ENCODE data around the gene MRPS18A. TPM values are rescaled to one million over a fixed set of nuclear protein-coding genes. Genes with fewer than 3 reads are reported as not detected.
A peak's percentile ranks its signal among the peaks of the same experiment; 100 is the strongest.

Gene MRPS18A
- total and polyA plus RNA-seq, 9 of the 15 experiments (the other 6 are each of a cell fraction or from before 2014, with no cell fraction given), result 87.5 to 243 (median 125) TPM

DNA sequence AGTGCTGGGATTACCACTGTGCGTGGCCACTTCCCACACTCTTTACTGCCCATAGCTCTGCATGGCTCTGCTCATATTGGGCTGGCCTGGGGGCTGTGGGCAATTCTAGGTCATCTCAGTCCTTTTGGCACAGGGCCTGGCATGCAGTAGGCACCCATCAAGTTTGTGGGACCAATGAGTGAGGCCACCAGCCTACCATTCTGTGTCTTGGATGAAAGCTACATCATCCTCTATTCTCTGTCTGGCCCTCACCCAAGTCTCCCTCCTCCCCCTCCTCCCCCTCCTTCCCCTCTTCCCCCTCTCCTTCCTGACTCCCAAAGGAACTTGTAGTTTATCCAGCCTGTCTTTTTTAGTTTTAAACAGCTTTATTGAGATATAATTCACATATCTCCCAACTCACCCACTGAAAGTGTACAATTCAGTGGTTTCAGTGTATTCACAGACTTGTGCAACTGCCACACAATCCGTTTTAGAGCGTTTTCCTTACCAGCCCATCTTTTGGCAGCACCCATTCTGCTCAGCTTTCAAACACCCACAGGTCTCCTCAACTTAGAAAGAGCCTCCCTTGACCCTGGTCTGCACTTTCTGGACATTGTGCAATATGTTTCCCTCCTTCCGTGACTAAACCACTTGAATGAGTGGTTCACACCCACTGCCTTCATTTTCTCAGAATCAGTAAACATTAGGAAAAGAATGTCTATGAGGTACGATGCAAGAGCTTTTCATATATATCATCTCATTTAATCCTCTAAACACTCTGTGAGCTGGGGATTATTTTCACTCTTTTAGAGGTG, 21.5 kb upstream of the MRPS18A start (continued):
- no peak for TF ChIP-seq KAT2B (IDR thresholded peaks at IDR 0.05; ENCODE audit: low read depth, low read length)
- TF ChIP-seq, protein P1, sequence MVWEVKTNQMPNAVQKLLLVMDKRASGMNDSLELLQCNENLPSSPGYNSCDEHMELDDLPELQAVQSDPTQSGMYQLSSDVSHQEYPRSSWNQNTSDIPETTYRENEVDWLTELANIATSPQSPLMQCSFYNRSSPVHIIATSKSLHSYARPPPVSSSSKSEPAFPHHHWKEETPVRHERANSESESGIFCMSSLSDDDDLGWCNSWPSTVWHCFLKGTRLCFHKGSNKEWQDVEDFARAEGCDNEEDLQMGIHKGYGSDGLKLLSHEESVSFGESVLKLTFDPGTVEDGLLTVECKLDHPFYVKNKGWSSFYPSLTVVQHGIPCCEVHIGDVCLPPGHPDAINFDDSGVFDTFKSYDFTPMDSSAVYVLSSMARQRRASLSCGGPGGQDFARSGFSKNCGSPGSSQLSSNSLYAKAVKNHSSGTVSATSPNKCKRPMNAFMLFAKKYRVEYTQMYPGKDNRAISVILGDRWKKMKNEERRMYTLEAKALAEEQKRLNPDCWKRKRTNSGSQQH (CRISPR knock-in tag; IDR thresholded peaks at IDR 0.05), result no peak
- no peak for TF ChIP-seq TBL1XR1 (IDR thresholded peaks at IDR 0.05; ENCODE audit: low read length in 2 of 2)
- TF ChIP-seq, protein P2, sequence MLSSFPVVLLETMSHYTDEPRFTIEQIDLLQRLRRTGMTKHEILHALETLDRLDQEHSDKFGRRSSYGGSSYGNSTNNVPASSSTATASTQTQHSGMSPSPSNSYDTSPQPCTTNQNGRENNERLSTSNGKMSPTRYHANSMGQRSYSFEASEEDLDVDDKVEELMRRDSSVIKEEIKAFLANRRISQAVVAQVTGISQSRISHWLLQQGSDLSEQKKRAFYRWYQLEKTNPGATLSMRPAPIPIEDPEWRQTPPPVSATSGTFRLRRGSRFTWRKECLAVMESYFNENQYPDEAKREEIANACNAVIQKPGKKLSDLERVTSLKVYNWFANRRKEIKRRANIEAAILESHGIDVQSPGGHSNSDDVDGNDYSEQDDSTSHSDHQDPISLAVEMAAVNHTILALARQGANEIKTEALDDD (IDR thresholded peaks at IDR 0.05), result 0 out of 2 replicates have a peak, but pooled peaks have one; percentile 20
- TF ChIP-seq, protein P3, sequence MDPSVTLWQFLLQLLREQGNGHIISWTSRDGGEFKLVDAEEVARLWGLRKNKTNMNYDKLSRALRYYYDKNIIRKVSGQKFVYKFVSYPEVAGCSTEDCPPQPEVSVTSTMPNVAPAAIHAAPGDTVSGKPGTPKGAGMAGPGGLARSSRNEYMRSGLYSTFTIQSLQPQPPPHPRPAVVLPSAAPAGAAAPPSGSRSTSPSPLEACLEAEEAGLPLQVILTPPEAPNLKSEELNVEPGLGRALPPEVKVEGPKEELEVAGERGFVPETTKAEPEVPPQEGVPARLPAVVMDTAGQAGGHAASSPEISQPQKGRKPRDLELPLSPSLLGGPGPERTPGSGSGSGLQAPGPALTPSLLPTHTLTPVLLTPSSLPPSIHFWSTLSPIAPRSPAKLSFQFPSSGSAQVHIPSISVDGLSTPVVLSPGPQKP (CRISPR knock-in tag; IDR thresholded peaks at IDR 0.05), result no peak
- no peak for TF ChIP-seq HDAC6 (IDR thresholded peaks at IDR 0.05; ENCODE audit: low read depth, low read length)
- TF ChIP-seq ARNT (IDR thresholded peaks at IDR 0.05), result 0 out of 4 replicates have a peak, but pooled peaks of 1 of the 2 experiments have one; percentile 70
- TF ChIP-seq BHLHE40 (IDR thresholded peaks at IDR 0.05; ENCODE audit: low read length), result no peak
- peak; percentile 75 to 77; a peak in 3 of 4 replicates for TF ChIP-seq TRIM24 (IDR thresholded peaks at IDR 0.05)
- TF ChIP-seq RBM17 (IDR thresholded peaks at IDR 0.05; ENCODE audit: borderline replicate concordance, low read depth, low read length), result no peak
- peak; percentile 33; the same call in 1 of the 2 replicates for TF ChIP-seq ARID1B (IDR thresholded peaks at IDR 0.05)
- TF ChIP-seq ZNF263 (CRISPR knock-in tag; IDR thresholded peaks at IDR 0.05; ENCODE audit: borderline replicate concordance), result peak; percentile 92
- TF ChIP-seq, protein P4, sequence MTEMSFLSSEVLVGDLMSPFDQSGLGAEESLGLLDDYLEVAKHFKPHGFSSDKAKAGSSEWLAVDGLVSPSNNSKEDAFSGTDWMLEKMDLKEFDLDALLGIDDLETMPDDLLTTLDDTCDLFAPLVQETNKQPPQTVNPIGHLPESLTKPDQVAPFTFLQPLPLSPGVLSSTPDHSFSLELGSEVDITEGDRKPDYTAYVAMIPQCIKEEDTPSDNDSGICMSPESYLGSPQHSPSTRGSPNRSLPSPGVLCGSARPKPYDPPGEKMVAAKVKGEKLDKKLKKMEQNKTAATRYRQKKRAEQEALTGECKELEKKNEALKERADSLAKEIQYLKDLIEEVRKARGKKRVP (CRISPR knock-in tag; IDR thresholded peaks at IDR 0.05), result no peak
- 0 out of 2 replicates have a peak, but pooled peaks have one; percentile 3 for TF ChIP-seq ZNF175 (CRISPR knock-in tag; IDR thresholded peaks at IDR 0.05; ENCODE audit: low read depth)
- no peak for TF ChIP-seq MTA3 (IDR thresholded peaks at IDR 0.05; ENCODE audit: borderline replicate concordance)
- TF ChIP-seq CBX2 (IDR thresholded peaks at IDR 0.05; ENCODE audit: insufficient read depth, low read length, poor library complexity, severe bottlenecking), result no peak
- no peak for TF ChIP-seq AFF4 (CRISPR knock-in tag; IDR thresholded peaks at IDR 0.05)
- peak; percentile 49; the same call in 1 of the 2 replicates for TF ChIP-seq ETV1 (tag; conservative IDR thresholded peaks at IDR 0.05; ENCODE audit: low read depth)
- TF ChIP-seq KAT8 (IDR thresholded peaks at IDR 0.05; ENCODE audit: low read depth), result no peak
